Measurements from ENCODE around the gene AEBP1. TPM values are rescaled to one million over a fixed set of nuclear protein-coding genes. Genes with fewer than 3 reads are reported as not detected.

AEBP1 gene
- total RNA-seq, 1 donor from 2014 or later, result 4.1 TPM

Small RNA genes within 50 kb of the gene (small RNA-seq; reads per million reads assigned to genes)
- not detected for gene RNA5SP230

Other genes starting within 250 kb of the AEBP1 start
- gene MRPS24, start 234.8 kb upstream of the AEBP1 start, total RNA-seq, result 25.3 TPM
- 42.8 TPM for gene URGCP, start 197.7 kb upstream of the AEBP1 start, total RNA-seq
- gene UBE2D4, start 177.9 kb upstream of the AEBP1 start, total RNA-seq, result 9.0 TPM
- gene SPDYE1, start 106.4 kb upstream of the AEBP1 start, total RNA-seq, result not detected
- gene DBNL, start 59.6 kb upstream of the AEBP1 start, total RNA-seq, result 48.1 TPM
- 4.5 TPM for gene PGAM2, start 38.8 kb upstream of the AEBP1 start, total RNA-seq
- gene POLM, start 21.8 kb upstream of the AEBP1 start, total RNA-seq, result 3.7 TPM
- gene POLD2, start 19.2 kb downstream of the AEBP1 start, total RNA-seq, result 46.1 TPM
- gene MYL7, start 37.0 kb downstream of the AEBP1 start, total RNA-seq, result 1.6 TPM
- 6.5 TPM for gene GCK, start 85.1 kb downstream of the AEBP1 start, total RNA-seq
- gene YKT6, start 96.6 kb downstream of the AEBP1 start, total RNA-seq, result 53.0 TPM
- gene CAMK2B, start 221.2 kb downstream of the AEBP1 start, total RNA-seq, result 99.5 TPM

Measured in frontal cortex (tissue), 1 donor.